H1 (cell line): ENCODE results near the gene RPP14. TPM values are rescaled to one million over a fixed set of nuclear protein-coding genes. Genes with fewer than 3 reads are reported as not detected.

Experiments used
- BCL11A ChIP-seq, 2 experiments: IDR thresholded peaks; one replicate each; pipeline ENCODE4 v1.6.1; 2011; ENCODE audit warnings: low read depth in 2 of 2, low read length in 2 of 2, mild to moderate bottlenecking in 2 of 2
- CREB1 ChIP-seq: IDR thresholded peaks from 2 replicates; pipeline ENCODE4 v1.6.1; 2012; ENCODE audit warnings: inconsistent platforms
- E2F6 ChIP-seq: IDR thresholded peaks from 2 replicates; pipeline ENCODE4 v1.6.1; 2012; ENCODE audit warnings: inconsistent platforms
- SAP30 ChIP-seq: fragments of 300-600 bp; sonication (generic); IDR thresholded peaks from 2 replicates; pipeline ENCODE4 v1.7.1; 2012; ENCODE audit warnings: low read length, moderate library complexity, mild to moderate bottlenecking, inconsistent platforms; ENCODE audit not compliant: insufficient read depth, insufficient replicate concordance
- TAF1 ChIP-seq: IDR thresholded peaks from 2 replicates; pipeline ENCODE4 v1.6.1; 2011; ENCODE audit warnings: mild to moderate bottlenecking, low read depth, low read length
- polyA plus RNA-seq, 7 experiments: library from polyadenylated mRNA; depleted of rRNA in 3 of 7; stranded (reverse) in 5 of 7; unstranded in 2 of 7; fragments of >200 nt in 5 of 7; fragments of 200-250 nt in 2 of 7; gene quantifications; 1 replicate in 5 of 7; 2 replicates in 1 of 7; 4 replicates in 1 of 7; pipeline versions ENCODE4 v1.2.1 to v1.2.3, GENCODE V29; 2011 to 2013; ENCODE audit warnings: missing spikeins in 2 of 7, mixed read lengths in 2 of 7
- total RNA-seq: library from RNA; stranded (reverse); fragmentation: NEBNext Ultra II Directional; extraction: Animal tissue kit (Norgen Biotek cat#: 25700); gene quantifications from 2 replicates; pipeline ENCODE4 v1.2.1, GENCODE V29; 2021

Gene RPP14
- total and polyA plus RNA-seq, 2 of the 8 experiments (the other 6 are each of a cell fraction or from before 2014, with no cell fraction given) = 11.7 to 23.4 TPM

- TF ChIP-seq BCL11A (IDR thresholded peaks at IDR 0.05; ENCODE audit: low read depth in 2 of 2, low read length in 2 of 2) = no peak
- no peak for TF ChIP-seq SAP30
- TF ChIP-seq E2F6 = no peak
- TF ChIP-seq TAF1 = no peak
- no peak for TF ChIP-seq CREB1
Measured at GRCh38 chr3:58293516-58293915, 12.5 kb upstream of the RPP14 start (continued).
